Measurements from ENCODE around the gene CTDSP2.
"Not testable (repeated sequence)": the region's sequence is repeated elsewhere in the genome, so short reads cannot be mapped to it uniquely, and the experiment has no call there.

The CTDSP2 gene

DNA sequence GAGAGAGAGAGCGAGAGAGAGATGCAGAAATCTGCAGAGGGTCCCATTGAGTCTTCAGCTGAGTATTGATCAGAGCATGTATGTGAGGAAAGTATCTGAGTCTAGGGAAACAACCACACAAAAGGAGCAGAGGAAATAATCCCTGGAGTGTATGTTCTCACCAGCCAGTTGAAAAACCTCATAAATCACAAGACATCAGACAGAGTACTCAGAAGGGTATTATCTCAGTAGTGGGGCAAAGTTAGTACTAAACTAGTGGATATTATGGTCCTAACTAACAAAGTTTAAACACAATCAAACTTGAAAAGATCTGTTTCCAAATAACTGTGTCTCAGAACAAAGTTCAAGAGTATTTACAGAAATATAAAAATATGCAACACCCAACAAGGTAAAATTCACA lies 36.5 kb upstream of the CTDSP2 start:
- intact Hi-C loops (cut with DNase I), result no loop called here
- DNase-seq, result no peak

DNA sequence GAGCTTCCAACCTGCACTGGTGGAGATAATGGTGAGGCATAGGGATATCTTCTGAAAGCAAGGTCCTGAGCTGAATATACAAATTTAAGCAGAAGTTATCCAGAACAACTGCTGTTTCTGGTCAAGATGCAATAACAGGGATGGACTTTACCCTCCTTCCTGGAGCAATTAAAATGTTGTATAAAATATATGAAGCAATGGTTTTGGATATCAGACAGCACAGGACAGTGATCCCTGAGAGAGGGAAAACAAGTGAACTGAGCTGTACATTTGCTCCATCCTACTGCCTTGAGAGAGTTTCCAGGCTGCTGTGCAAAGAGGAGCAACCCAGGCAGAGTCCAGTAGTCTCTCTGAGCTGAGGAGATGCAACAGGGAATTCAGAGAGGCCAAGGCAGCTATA lies 36.0 kb upstream of the CTDSP2 start:
- DNase-seq, result no peak
- intact Hi-C loops (cut with DNase I), result no loop called here

- no peak for DNase-seq
- intact Hi-C loops (cut with DNase I), result no loop called here
Measured at GRCh38 chr12:57881475-57881874, 34.9 kb upstream of the CTDSP2 start.

DNA sequence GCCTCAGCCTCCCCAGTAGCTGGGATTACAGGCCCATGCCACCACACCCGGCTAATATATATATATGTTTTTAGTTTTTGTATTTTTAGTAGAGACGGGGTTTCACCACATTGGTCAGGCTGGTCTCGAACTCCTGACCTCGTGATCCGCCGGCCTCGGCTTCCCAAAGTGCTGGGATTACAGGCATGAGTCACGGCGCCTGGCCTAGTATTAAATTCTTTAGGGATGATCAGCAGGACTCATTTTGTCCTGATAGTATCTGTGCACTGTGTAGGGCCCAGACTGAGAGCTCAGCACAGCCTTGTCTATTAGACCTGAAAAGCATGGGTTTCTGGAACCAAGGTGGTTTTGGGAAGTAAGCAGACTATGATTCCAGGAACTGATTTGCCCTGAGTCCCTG lies 34.5 kb upstream of the CTDSP2 start:
- DNase-seq; intact Hi-C loops (cut with DNase I): not testable (repeated sequence)

- DNase-seq, result no peak
- intact Hi-C loops (cut with DNase I), result no loop called here
Measured at GRCh38 chr12:57877876-57878275, 31.3 kb upstream of the CTDSP2 start.

- DNase-seq, result no peak
- intact Hi-C loops (cut with DNase I), result no loop called here
Measured at GRCh38 chr12:57875753-57876547, 29.4 kb upstream of the CTDSP2 start.

- no peak for DNase-seq
- intact Hi-C loops (cut with DNase I), result no loop called here
Measured at GRCh38 chr12:57874166-57875108, 27.9 kb upstream of the CTDSP2 start.

DNA sequence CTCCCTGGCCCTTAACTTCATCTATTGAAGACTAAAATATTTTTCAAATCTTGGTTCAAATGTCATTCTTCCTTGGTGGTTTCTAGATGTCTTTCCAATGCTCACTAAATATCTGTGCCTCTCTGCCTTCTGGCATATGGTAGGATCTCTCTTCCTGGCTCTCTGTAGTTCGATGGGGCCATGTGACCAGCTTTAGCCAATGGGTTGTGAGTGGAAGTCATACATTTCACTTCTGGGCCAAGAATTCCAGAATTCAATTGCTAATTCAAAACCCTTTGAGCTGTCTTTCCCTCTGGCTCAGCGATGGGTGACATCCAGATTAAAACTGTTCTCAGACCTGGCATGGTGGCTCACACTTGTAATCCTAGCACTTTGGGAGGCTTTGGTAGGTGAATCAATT lies 25.8 kb upstream of the CTDSP2 start:
- intact Hi-C loops (cut with DNase I), result no loop called here
- DNase-seq, result no peak

- intact Hi-C loops (cut with DNase I), result no loop called here
- no peak for DNase-seq
Measured at GRCh38 chr12:57869927-57870318, 23.4 kb upstream of the CTDSP2 start.

GRCh38 chr12:57869298-57869926 lies 22.9 kb upstream of the CTDSP2 start:
- intact Hi-C loops (cut with DNase I), result no loop called here
- peak in 8 of 10 donors; percentile 33 to 92 (median 62) for DNase-seq

GRCh38 chr12:57868851-57869268 lies 22.3 kb upstream of the CTDSP2 start:
- DNase-seq, result peak in 9 of 10 donors; percentile 66 to 95 (median 76)
- intact Hi-C loops (cut with DNase I), result no loop called here

DNA sequence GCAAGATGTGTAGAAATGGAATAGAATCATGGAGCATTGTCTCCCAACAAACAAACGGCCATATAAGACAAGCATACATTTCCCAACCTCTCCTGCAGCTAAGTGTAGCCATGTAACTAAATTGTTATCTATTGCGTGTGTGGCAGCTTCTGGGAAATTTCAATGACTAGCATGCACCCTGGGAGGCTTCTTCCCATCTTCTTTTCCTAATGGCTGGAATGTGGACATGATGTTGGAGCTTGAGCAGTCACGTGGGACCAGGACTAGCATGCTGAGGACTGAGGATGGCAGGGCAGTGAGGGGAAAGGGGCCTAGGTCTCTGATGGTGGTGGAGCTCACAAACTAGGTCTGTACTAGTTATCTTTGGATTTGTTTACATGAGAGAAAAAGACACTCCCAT lies 21.7 kb upstream of the CTDSP2 start:
- intact Hi-C loops (cut with DNase I), result no loop called here
- no peak for DNase-seq

DNA sequence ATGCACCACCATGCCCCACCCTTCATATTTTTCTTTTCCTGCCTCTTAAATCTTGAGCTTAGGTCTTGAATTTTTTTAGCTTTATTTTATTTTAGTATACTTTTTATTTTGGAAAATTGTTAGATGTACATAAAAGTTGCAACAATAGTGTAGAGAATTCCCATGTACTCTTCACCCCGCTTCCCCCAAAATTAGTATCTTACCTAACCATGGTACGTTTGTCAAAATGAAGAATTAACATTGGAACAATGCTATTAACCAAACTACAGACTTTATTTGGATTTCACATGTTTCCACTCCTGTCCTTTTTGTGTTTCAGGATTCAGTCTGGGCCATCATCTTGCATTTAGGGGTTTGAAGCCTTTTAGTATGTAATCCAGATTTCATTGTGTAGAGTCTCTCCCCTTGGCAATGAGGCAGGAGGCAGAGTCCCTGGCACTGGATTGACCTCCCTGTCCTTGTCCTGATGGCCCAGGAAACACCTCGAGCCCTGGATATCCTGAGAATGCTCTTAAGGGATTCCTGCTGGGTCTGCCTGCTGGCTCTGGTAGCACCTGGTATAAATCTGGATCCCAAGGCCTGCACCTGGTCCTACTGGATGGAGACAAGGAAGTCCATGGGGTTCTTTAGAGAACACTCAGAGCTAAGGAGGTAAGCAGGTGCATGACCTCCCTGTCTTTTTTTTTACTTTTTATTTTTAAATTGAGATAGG lies 19.9 kb upstream of the CTDSP2 start:
- intact Hi-C loops (cut with DNase I), result no loop called here
- DNase-seq, result no peak

GRCh38 chr12:57865084-57865751 lies 18.7 kb upstream of the CTDSP2 start:
- peak in 8 of 10 donors; percentile 55 to 94 (median 65) for DNase-seq
- intact Hi-C loops (cut with DNase I), result no loop called here

DNA sequence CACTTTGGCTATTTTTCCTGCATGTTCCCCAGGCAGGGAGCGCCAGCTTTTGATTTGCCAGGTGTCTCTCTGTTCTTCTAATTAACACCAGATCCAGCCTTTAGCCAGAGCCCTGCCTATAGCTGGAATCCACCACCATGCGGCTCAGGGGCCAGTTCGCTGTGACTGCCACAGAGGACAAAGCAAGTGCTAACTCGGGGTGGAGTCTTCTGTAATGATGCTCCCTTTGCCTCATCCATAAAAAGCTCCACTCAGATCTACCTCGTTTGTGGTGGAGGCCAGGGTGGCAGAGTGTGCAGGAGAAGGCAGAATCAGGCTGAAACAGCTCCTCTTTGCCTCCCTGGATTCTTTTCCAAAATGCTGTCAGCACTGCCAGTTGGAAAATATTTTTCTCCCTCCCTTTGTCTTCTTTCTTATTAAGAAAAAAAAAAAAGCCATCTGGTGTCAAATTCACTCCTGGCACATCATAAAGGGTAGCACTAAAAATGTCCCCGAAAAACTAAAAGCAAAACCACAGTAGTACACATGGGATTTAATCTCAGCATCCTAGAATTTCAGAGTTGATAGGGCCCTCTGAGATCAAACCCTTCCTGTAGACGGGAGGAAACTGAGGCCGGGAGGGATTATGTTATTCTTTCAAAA lies 18.0 kb upstream of the CTDSP2 start:
- intact Hi-C loops (cut with DNase I), result no loop called here
- peak in 3 of 10 donors; percentile 42 to 90 (median 84) for DNase-seq

GRCh38 chr12:57863676-57864075 lies 17.1 kb upstream of the CTDSP2 start:
- DNase-seq, result no peak
- intact Hi-C loops (cut with DNase I), result no loop called here

DNA sequence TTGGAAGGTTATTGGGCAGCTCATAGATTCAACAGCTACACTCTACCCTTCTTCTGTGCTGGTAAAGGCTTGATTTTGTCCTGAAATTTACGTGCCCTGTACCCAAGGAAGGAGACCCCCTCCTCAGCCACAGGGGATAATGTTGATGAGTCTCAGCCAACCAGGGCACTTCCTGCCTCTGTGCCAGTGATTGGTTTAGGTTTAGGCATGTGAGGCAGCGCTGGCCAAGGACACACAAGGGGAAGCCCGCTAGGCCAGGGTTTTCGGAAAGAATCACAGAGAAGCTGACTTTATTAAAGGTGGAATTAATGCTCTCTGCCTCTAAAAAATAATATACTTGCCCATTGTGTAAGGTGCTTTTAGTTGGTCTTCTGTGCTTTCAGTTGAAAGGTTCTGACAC lies 15.4 kb upstream of the CTDSP2 start:
- no peak for DNase-seq
- intact Hi-C loops (cut with DNase I), result no loop called here

- intact Hi-C loops (cut with DNase I); DNase-seq: not testable (repeated sequence)
Measured at GRCh38 chr12:57860883-57861282, 14.4 kb upstream of the CTDSP2 start.

DNA sequence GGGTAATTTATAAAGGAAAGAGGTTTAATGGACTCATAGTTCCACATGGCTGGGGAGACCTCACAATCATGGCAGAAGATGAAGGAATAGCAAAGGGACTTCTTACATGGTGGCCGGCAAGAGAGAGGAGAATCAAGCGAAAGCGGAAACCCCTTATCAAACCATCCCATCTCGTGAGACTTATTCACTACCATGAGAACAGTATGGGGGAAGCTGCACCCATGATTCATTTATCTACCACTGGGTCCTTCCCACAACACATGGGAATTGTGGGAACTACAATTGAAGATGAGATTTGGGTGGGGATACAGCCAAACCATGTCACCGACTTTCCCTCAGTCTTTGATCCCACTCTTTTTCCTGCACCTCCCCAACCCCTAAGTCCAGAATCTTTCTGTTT lies 12.6 kb upstream of the CTDSP2 start:
- DNase-seq, result no peak
- intact Hi-C loops (cut with DNase I), result no loop called here

All from posterior cingulate gyrus (tissue), 11 donors.